HS-27A (cell line): Measurements from ENCODE around the gene CCDC148.

Experiments used
- DNase-seq: peaks from one replicate; pipeline ENCODE4 v3.0.0-alpha.2; 2012; ENCODE audit warnings: low read depth, missing footprints

Gene CCDC148

DNA sequence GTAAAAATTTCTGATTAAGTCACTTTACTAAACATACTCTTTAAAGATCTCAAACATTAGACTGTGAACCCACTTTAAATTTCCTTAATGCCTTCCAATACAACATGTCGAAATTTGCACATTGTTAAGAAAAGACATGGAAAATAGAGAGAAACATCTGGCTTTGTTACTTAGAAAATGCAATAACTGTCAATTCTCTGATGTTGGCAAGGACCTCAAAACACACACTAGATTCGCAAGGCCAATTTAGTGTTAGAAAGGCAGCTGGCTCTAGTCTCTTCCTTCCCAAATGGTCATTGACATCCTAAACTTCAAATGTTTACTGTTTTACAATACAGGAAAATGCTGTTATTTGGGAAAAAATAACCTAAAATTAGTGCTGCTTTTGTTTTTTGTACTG lies 244.3 kb downstream of the CCDC148 start:
- DNase-seq, result no peak

GRCh38 chr2:158211502-158211901 lies 245.1 kb downstream of the CCDC148 start:
- DNase-seq, result no peak

GRCh38 chr2:158207354-158207753 lies 249.2 kb downstream of the CCDC148 start:
- DNase-seq, result no peak

- DNase-seq, result no peak
Measured at GRCh38 chr2:158205215-158205614, 251.3 kb downstream of the CCDC148 start.

DNA sequence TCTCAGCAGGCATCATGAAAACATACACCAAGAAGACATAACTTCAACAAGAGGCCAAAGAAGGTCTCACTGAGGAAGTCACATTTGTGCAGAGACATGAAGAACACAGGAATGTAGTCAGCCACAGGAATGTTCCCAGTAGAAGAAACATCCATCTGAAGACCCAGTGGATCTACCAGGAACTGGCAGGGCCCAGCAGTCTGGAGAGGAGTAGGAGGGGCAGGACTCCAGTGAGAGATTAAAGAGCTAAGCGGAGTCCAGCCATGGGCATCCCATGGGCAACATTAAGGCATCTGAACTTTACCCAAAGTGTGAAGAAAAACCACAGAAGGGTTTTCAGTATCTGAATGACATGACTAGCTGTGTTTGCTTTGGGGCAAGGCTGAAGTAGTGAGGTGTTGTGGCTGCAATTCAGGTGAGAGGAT lies 251.8 kb downstream of the CCDC148 start:
- DNase-seq, result peak; percentile 23

GRCh38 chr2:158202161-158202815 lies 254.3 kb downstream of the CCDC148 start:
- no peak for DNase-seq

GRCh38 chr2:158199928-158200650 lies 256.5 kb downstream of the CCDC148 start:
- no peak for DNase-seq

GRCh38 chr2:158197940-158198339 lies 258.6 kb downstream of the CCDC148 start:
- DNase-seq, result no peak

- DNase-seq, result no peak
Measured at GRCh38 chr2:158194229-158194628, 262.3 kb downstream of the CCDC148 start.

GRCh38 chr2:158192515-158193443 lies 263.8 kb downstream of the CCDC148 start:
- no peak for DNase-seq

DNA sequence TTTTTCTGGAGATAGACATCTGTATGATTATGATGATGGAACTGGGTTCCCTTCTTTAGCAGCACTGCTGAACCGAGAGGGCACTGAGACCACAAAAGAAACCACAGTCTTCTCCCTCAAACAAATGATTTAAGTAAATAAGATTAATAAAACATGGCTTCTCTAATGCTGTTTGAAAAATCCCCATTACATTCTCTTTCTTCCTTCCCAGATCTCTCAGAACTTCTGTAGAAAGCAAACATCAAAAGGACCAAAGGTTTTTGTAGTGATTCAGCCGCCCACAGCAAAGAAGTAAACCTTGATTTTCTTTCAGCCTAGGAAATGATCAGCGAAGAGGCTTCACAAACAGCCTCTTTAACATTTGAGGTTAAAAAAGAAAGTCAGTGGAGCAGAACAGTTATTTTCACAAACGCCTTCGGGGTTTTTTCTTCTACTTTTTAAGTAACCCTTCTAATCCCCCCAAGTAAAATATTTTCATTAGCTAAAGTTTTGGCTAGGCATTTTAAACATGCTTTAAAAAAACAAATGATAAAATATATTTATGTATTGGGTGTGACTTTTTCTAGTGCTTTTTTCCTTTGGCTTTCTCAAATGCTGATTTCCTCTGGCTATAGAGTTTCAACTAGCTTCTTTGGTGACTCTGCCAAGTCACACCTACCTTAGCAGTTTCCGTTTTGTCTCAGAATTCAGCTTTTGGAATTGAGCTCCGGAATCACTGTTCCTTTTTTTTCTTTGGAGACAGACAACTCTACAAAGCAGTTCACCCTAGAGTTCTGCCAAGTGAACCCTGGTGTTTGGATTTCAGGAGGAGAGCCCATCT lies 265.3 kb downstream of the CCDC148 start:
- DNase-seq, result no peak

- DNase-seq, result no peak
Measured at GRCh38 chr2:158189526-158189925, 267.0 kb downstream of the CCDC148 start.

DNA sequence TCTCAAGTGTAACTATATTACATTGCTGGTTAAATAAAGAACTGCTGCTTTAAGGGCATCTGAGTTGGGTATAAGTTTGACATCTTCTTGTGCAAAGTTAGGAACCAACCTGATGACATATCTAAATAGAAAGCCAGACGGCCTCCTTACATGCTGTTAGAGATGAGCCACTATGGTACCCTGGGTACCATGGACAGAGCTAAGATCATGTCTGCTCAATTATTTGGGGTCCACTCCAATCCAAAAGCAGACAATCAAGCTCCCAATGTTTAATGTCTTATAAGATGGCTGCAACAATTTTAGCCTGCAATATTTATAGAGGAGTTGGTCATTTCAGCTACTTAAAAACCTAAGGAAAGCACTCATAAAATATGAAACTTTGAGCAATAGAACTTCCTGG lies 268.6 kb downstream of the CCDC148 start:
- DNase-seq, result no peak

DNA sequence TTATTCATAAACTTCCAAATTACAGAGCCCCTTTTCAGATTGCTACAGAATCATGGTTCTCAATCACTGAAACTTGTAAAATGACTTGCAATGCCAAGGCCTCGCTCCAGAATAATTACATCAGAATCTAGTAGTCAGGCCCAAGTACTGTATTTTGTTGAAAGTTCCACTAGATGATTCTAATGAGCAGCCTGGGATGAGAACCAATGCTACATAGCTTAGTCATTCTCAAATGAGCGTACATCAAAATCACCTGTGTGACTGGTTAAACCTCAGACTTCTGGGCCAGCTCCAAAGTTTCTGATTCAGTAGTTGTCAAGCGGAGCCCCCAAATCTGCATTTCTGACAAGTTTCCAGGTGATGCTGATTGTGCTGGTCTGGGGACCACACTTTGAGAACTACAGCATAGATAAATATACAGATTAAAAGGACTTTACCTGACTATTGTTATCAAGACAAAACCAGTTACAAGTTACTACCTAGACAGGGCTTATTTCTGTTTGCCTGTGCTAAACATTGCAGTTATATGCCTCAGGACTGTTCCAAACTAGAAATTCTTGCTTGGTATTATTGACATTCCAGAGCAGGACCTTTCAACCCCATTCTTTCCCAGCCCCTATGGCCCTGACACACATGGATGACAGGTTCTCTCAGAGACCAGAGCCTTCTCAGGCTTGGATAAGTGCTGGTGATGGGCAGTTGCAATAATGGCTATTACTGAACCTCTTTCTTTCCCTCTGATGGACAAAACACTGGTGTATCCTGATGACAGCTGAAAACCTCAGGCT lies 271.8 kb downstream of the CCDC148 start:
- no peak for DNase-seq

- DNase-seq, result no peak
Measured at GRCh38 chr2:158184001-158184400, 272.6 kb downstream of the CCDC148 start.

DNA sequence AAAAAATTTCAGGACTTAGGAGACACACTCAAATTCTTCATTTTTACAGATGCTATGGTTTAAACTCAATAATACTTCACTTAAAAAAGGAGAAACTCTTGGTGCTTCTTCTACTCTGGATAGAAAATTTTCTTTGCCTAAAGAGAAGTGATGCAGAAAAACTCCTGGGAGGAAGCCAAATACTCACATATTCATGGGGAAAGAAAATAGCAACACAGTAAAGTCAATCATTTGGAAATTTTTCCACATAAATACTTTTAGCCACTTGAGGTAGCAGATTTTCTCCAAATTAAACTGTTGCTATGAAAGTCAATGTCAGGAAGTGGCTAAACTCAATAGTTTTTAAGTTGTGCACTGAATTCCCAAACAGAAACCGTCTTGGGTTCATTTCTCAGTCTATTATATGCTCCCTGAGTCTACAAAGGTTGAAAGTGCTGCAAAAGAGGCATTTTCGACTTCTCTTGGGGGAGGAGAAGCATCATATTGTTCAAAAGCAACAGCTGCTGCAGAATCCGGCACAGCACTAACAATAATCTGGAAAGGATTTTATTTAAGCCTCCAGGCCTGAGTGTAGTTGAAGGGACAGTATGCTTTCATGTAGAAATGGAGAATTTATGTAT lies 273.8 kb downstream of the CCDC148 start:
- no peak for DNase-seq

DNA sequence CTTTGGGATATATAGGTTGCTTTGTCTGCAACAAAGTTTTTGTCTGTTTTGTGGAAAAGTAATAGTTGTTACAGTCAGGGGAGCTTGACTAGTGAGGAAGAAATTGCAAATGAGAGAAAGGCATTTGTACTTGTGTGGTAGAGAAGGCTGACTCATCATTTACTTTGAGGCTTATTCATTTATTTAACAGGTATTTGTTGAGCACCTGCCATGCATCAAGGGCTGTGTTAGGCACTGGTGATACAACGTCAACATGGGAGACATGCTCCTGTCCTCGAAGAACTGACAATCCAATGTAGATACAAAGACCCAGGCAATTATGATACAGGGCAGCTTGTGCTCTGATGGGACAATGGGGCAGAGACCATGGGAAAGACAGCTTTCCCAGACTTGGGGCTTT lies 275.4 kb downstream of the CCDC148 start:
- DNase-seq, result no peak

GRCh38 chr2:158179660-158180059 lies 276.9 kb downstream of the CCDC148 start:
- DNase-seq, result no peak

GRCh38 chr2:158178646-158179045 lies 277.9 kb downstream of the CCDC148 start:
- no peak for DNase-seq

DNA sequence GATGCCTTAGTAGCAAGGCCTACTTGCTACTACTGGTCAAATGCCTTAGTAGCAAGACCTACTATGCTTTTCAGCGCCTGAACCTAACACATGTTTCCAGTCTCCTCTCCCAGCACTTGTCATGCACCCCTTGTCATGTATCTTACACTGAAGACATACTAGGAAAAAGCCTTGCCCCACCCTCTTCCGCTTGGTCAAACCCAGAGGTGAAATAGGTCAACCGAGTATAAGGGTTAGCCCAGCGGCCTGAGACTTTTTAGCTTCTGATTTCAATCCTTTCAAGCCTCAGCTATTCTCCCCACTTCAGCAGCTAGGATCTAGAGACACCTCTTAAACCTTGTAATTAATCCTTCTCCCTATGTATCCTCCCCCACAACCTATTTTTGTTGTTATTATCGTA lies 281.6 kb downstream of the CCDC148 start:
- DNase-seq, result no peak

GRCh38 chr2:158174495-158174894 lies 282.1 kb downstream of the CCDC148 start:
- no peak for DNase-seq
